Type B pancreatic cell (in vitro differentiated cells): ENCODE data around the gene ADGRL3. TPM values are rescaled to one million over a fixed set of nuclear protein-coding genes. Genes with fewer than 3 reads are reported as not detected.

Experiments
- DNase-seq: peaks from one replicate; pipeline ENCODE4 v3.0.0; 2021; ENCODE audit warnings: mixed read lengths; ENCODE audit not compliant: unreplicated experiment; ENCODE audit errors: extremely low spot score
- H3K27ac Mint-ChIP-seq: 2 replicates; pipeline ENCODE4 v1.8.0; 2021; ENCODE audit warnings: mild to moderate bottlenecking, mixed read lengths
- H3K27me3 Mint-ChIP-seq: 2 replicates; pipeline ENCODE4 v1.8.0; 2021; ENCODE audit warnings: mixed read lengths
- H3K36me3 Mint-ChIP-seq: 2 replicates; pipeline ENCODE4 v1.8.0; 2021; ENCODE audit warnings: mixed read lengths
- H3K4me1 Mint-ChIP-seq: one replicate; pipeline ENCODE4 v1.8.0; 2021; ENCODE audit warnings: mixed read lengths; ENCODE audit not compliant: unreplicated experiment
- H3K4me3 Mint-ChIP-seq: 2 replicates; pipeline ENCODE4 v1.8.0; 2021; ENCODE audit warnings: mild to moderate bottlenecking, mixed read lengths
- H3K9me3 Mint-ChIP-seq: 2 replicates; pipeline ENCODE4 v1.8.0; 2021; ENCODE audit warnings: mixed read lengths
- total RNA-seq: library from RNA; stranded (reverse); gene quantifications from 2 replicates; pipeline ENCODE4 v1.2.1, GENCODE V29; 2021; ENCODE audit warnings: low replicate concordance
- TF ChIP-seq, protein P1 (sequence below): fragments of 200-600 bp; sonication (generic); conservative IDR thresholded peaks from 2 replicates; pipeline ENCODE4 v1.5.0; 2021; ENCODE audit warnings: antibody characterized with exemption, mild to moderate bottlenecking

Gene ADGRL3
- total RNA-seq, 1 donor from 2014 or later = 53.5 TPM

DNA sequence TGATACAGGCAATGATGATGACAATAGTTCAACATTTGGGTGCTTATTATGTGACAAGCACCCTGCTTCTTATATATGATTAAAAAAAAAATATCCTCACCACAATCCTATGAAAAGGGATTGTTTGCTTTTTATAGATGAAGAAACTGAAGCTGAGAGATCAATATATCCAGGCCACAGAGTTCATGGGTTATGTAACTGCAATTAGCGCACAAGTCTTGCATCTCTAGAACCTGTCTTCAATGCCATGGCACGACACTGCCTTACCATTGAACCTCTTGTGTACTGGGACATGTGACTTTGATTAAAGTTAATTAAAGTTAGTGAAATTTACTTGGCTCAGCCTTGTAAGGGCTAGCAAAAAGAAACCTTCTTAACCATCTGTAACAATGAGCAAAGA lies 599.7 kb downstream of the ADGRL3 start:
- no peak overlapping the region for H3K4me3 Mint-ChIP-seq
- H3K27ac Mint-ChIP-seq = no peak overlapping the region
- no peak for DNase-seq
- H3K9me3 Mint-ChIP-seq = no peaks in the 10 kb centered on the region
- H3K4me1 Mint-ChIP-seq = peaks cover 8% of the 10 kb centered on the region
- no peaks in the 10 kb centered on the region for H3K36me3 Mint-ChIP-seq
- no peaks in the 10 kb centered on the region for H3K27me3 Mint-ChIP-seq
- TF ChIP-seq, protein P1, sequence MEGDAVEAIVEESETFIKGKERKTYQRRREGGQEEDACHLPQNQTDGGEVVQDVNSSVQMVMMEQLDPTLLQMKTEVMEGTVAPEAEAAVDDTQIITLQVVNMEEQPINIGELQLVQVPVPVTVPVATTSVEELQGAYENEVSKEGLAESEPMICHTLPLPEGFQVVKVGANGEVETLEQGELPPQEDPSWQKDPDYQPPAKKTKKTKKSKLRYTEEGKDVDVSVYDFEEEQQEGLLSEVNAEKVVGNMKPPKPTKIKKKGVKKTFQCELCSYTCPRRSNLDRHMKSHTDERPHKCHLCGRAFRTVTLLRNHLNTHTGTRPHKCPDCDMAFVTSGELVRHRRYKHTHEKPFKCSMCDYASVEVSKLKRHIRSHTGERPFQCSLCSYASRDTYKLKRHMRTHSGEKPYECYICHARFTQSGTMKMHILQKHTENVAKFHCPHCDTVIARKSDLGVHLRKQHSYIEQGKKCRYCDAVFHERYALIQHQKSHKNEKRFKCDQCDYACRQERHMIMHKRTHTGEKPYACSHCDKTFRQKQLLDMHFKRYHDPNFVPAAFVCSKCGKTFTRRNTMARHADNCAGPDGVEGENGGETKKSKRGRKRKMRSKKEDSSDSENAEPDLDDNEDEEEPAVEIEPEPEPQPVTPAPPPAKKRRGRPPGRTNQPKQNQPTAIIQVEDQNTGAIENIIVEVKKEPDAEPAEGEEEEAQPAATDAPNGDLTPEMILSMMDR = no peak

DNA sequence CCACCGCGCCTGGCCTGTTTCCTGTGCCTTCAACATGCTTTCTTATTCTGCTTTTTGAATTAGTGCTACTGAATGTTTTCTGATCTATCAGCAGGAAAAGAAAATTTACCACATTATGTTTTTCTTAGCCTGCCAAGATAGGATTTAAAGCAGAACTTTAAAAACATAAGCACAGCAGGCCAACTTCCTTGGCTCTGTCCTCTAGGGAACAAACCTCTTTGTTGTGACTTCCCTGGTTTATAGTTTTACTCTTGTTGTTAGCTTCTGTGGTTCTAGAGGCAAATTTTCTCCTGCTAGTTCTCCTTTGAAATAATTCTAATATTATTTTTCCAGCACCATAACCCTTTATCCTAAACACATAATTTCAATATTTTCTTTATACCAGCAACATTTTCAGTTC lies 605.1 kb downstream of the ADGRL3 start:
- TF ChIP-seq, protein P1 = no peak
- Mint-ChIP-seq H3K36me3 (no peaks in the 10 kb centered on the region), H3K9me3 (no peaks in the 10 kb centered on the region), H3K27ac (no peak overlapping the region), H3K4me3 (no peak overlapping the region), H3K4me1 (peaks cover 8% of the 10 kb centered on the region), H3K27me3 (no peaks in the 10 kb centered on the region)
- no peak for DNase-seq

DNA sequence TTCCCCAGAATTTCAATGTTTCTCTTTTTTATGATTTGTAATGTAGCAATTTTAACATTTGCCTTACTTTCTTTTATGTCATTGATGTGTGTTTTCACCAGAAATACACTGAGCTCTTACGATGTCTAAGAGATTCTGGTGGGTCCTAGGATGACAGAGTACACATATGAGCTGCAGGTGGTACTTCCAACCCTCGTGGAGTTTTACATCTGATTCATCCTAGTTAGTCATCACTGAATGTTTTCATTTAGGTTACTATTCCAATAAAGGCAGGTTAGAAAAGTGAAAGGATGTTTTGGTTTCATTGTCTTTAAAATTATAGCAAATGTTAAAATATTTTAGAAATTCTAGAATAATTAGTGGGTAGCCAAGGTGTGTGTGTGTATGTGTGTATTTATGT lies 605.9 kb downstream of the ADGRL3 start:
- Mint-ChIP-seq H3K27ac (no peak overlapping the region), H3K9me3 (no peaks in the 10 kb centered on the region), H3K36me3 (no peaks in the 10 kb centered on the region), H3K4me1 (peaks cover 8% of the 10 kb centered on the region), H3K27me3 (no peaks in the 10 kb centered on the region), H3K4me3 (no peak overlapping the region)
- no peak for DNase-seq
- TF ChIP-seq, protein P1 = no peak

DNA sequence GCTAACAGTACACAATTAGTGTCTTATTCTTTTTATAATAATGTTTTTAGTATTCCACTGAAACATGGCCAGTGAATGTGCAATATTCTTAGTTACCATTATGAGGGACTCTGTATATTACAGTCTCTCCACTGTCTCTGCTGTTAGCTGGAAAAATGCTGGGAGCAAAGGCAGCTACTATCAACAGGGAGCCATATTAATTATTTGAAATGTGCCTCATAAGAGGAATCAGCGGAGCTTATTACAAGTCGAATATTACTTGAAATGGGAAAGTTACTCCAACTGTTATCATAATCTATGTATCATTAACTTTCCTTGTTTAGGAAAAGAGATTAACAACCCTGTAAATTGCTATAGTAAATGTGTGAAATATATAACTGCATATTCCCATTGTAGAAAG lies 612.0 kb downstream of the ADGRL3 start:
- Mint-ChIP-seq H3K9me3 (no peaks in the 10 kb centered on the region), H3K4me1 (no peaks in the 10 kb centered on the region), H3K36me3 (peaks cover 4% of the 10 kb centered on the region), H3K4me3 (no peak overlapping the region), H3K27me3 (no peaks in the 10 kb centered on the region), H3K27ac (no peak overlapping the region)
- DNase-seq = no peak
- TF ChIP-seq, protein P1 = no peak

DNA sequence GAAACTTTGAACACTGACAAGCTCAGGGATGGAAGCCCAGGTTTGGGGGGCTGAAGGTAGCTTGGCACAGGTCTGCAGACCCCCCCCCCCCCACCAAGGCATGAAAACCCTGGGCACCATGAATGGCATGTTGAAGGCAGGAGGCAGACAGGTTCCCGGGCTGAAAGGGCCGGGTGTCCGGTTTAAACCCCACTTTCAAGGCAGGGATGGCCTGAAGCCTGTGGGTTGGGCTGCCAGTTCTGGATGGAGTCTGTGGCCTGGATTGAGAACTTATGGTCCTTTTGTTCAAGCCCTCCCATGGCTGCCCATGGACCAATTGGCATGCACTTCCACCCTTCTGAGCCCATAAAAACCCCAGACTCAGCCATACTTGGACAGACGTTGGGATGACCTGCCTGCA lies 616.9 kb downstream of the ADGRL3 start:
- TF ChIP-seq, protein P1 = no peak
- H3K27ac Mint-ChIP-seq = no peak overlapping the region
- DNase-seq = no peak
- H3K36me3 Mint-ChIP-seq = peaks cover 4% of the 10 kb centered on the region
- H3K9me3 Mint-ChIP-seq = no peaks in the 10 kb centered on the region
- no peaks in the 10 kb centered on the region for H3K27me3 Mint-ChIP-seq
- no peaks in the 10 kb centered on the region for H3K4me1 Mint-ChIP-seq
- H3K4me3 Mint-ChIP-seq = no peak overlapping the region

DNA sequence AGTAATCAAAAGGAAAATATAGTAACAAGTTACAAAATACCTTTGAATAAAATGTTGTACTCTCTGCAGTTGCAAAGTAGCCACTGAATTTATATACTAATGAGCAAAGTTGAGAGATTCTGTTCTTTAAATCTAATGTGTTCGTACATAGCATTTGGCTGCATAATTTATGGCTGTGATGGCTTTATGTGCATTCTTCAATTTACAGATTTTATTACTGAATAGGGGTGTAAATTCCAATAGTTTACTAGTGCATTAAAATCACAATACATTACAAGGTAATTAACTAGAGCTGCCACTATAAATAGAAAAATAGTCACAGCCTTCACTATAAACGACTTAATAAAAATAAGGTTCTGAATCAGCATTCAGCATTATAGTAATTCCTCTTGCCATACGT lies 620.0 kb downstream of the ADGRL3 start:
- Mint-ChIP-seq H3K27ac (no peak overlapping the region), H3K4me1 (no peaks in the 10 kb centered on the region), H3K4me3 (no peak overlapping the region), H3K36me3 (peaks cover 4% of the 10 kb centered on the region), H3K9me3 (no peaks in the 10 kb centered on the region), H3K27me3 (no peaks in the 10 kb centered on the region)
- TF ChIP-seq, protein P1 = no peak
- DNase-seq = no peak
